ENCODE results near the gene ADAMTS2. TPM values are rescaled to one million over a fixed set of nuclear protein-coding genes. Genes with fewer than 3 reads are reported as not detected.
A peak's percentile ranks its signal among the peaks of the same experiment; 100 is the strongest.
"Not testable (repeated sequence)": the region's sequence is repeated elsewhere in the genome, so short reads cannot be mapped to it uniquely, and the experiment has no call there.

Gene ADAMTS2
- total RNA-seq, 1 donor from 2014 or later: 49.3 TPM

DNA sequence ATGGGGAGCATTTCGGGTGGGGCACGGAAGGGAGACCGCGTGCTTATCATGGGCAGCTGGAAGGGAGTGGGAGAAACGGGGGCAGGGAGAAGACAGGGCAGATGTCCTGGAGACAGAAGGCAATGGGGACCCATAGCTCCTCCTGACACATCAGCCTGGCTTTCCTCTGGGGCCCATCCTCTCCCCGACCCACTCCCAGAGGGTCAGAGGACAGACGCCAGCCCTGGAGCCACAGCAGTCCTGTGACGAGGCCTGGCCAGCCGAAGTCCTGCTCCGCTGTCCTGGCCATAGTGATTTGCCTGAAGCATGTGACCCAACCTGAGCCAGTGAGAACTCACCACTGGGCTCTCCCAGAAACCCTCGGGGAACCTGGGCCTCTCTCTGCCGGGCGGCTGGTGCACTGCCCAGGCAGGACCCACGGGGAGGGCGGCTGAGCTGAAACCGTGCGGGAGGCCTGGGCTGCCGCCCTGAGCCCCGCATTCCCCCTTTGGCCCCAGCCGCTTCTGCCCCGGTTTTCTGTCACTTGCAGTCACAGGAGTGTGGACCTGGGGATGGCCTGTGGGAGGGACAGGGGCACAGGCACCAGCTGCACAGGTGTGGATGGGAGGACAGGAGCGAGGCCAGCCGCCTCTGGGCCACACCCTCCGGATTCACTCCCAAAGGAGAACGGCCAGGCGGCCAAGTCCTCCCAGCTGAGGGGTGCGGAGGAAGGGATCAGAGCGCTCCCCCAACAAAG is 19.8 kb downstream of the ADAMTS2 start:
- no peak for DNase-seq

DNA sequence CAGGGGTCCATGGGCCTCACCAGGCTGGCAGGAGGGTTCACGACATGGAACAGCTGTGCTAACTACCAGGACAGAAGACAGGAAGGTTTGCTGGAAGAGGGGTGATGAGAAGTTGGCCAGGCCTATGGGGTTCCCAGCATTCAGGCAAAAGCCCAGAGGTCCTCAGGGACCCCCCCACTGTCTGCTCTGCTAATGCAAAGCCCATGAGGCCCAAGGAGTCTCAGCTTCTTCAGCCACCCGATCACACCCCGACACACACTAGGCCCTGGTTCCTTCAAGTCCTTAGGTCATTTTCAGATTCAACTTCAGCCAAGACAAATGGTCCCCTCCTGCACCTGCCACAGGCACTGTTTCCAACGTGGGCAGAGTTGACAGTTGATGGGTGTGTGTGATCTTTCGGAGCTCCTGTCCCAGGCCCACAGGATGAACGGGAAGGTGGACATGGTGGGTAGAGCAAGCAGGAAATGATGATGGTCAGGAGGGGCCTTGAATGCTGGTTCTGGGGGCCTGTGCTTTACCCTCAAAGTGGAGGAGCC is 20.4 kb downstream of the ADAMTS2 start:
- no peak for DNase-seq

DNA sequence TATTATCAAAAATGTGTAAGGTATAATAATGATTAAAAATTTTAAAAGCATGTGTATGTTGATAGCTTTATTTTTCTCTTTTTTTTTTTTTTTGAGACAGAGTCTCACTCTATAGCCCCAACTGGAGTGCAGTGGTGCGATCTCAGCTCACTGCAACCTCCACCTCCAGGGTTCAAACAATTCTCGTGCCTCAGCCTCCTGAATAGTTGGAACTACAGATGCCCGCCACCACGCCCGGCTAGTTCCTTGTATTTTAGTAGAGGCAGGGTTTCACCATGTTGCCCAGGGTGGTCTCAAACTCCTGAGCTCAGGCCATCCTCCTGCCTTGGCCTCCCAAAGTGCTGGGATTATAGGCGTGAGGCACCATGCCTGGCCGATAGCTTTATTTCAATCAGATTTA is 20.9 kb downstream of the ADAMTS2 start:
- not testable (repeated sequence) for DNase-seq

DNA sequence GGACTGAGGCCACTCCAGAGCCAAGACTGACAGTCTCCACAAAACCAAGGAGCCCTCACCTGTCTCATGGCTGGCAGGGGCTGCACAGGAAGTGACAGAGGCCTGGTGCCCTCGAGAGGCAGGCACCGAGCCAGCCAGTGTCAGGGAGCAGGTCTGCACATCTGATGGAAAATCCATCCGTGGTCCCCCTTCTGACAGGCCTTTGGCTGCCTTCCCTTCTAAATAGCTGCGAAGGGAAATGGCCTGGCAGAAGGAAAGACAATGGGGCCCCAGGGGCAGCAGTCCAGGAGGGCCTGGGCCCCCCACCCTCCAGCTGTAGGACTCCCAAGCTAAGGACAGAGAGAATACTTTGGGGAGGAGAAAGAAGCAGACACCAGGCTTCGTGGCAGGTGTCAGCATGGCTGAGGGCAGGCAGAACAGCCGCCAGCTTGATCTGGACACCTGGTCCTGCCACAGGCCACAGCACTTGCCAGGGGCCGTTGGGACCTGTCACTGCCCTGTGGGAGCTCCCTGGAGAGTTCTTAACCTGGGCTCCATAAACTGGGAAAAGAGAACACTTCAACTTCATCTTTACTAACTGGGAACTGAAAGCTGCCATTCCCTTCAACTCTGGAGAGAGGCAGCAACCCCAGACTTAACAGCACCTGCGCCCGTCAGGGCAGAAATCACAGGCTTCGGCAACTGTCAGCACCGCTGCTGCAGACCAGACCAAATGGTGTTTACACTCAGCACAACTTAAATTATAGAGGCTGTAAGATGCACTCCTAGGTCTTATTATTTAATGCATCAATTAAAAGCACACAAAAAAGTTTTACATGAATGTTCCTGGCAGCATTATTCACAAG is 22.0 kb downstream of the ADAMTS2 start:
- no peak for DNase-seq

DNA sequence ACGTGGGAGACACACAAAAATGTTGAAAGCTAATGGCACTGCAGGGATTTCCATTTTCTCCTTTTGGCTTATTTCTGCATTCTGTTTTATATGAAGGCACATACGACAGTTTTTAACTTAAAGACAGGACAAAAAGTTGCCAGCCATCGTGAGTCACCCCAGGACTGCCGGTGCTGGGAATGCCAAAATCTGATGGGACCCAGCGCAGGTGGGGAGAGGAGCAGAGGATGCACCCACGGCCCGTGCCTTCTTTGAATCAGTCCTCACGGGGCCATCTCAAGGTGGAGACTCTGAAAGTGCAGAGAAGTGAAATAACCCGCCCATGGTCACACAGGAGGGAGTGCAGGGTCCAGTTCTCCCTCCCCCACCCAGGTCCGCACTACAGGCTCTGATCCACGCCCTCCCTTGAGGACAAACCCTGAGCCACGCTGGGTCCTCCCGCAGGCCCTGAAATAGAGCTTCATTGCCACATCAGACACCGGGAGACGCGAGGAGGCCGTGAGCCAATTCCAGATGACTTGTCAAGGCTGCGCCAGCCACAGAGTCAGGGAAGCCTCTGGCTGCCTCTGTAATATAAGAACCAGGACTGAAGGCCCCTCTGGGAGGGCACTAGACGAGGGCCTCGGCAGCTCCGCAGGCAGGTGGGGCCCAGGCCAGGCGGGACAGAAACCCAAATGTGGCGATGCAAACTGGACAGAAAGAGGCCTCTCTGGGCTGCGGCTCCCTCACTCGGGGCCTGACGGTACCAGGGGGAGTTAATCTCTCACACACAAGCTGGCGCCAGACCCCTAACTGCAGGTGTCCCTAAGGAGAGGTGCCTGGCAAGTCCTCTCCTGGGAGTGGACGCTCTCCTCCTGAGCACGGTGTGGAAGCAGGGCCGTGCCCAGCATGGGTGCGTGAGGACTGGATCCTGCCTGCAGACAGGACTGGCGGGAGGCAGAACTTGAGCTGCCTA is 22.9 kb downstream of the ADAMTS2 start:
- no peak for DNase-seq

DNA sequence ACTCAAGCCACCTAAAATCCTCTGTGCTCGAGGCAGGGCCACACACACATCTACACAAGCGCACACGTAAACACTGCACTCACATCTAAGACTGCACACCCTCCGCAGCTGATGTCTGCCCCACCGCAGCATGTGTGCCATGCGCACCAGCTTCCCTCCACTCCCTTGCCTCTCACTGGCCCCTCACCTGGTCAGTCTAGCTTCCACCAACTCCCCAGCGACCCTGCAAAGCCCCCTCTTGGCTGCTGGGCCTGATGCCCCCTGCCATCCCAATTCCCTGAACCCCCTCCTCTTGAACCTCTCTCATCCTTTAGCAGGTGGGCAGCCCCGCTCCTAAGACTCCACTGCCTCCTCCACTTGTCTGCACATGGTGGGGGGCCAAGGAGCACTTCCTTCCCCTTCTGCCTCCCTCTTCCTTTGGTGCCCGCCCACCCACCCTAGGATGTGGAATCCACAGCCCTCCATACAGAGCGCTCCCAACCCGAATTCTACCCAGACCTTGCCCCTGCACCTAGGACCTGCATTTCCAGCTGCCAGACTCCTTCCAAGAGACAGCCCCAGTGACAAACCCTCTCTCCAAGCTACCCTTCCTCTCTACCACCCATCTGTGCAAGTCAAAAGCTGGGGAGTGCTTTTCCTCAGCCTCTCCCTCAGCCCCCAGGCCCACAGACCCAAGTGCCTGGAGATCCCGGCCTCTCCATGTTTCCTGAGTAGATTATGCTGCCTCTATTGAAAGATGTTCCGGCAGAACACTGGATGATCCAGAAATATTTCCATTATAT is 23.9 kb downstream of the ADAMTS2 start:
- no peak for DNase-seq

DNA sequence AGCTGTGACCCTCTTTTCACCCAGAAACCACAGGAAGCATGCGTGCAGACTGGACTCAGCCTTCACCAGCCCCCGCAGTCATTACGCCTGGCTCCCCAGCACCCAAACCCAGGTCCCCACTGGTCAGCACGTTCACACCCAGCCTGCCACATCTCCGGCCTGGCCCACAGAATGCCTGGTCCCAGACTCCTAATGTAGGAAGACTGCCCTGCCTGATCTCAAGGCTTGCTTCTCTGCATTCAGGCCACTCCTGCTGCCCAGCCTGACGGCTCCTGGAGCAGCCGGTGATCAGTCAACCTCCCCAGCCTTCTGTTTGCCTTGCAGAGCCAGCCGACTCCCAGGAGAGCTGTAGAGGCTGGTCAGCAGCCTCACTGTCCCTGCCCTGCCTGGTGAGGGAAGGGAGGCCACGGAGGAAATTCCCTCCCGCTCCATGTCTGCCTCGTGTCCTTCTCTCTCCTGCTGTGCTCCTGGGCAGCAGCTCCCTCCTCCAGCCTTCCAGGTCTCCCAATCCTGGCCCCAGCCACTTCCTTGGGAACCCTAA is 25.4 kb downstream of the ADAMTS2 start:
- no peak for DNase-seq

DNA sequence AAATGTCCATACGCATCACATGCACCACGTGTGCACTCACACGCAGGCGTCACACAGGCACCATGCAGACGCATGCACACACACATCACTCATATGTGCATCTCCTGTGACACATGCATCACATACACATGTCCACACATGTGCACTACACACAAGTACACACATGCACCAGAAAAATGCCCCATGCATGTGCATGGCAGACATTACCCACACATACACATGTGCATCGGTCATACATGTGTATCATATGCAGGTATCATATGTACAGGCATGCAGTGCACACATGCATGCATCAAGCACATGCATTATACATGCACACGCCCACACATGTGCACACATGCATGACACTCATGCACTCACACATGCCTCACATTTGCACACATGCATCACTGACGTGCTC is 26.1 kb downstream of the ADAMTS2 start:
- no peak for DNase-seq

DNA sequence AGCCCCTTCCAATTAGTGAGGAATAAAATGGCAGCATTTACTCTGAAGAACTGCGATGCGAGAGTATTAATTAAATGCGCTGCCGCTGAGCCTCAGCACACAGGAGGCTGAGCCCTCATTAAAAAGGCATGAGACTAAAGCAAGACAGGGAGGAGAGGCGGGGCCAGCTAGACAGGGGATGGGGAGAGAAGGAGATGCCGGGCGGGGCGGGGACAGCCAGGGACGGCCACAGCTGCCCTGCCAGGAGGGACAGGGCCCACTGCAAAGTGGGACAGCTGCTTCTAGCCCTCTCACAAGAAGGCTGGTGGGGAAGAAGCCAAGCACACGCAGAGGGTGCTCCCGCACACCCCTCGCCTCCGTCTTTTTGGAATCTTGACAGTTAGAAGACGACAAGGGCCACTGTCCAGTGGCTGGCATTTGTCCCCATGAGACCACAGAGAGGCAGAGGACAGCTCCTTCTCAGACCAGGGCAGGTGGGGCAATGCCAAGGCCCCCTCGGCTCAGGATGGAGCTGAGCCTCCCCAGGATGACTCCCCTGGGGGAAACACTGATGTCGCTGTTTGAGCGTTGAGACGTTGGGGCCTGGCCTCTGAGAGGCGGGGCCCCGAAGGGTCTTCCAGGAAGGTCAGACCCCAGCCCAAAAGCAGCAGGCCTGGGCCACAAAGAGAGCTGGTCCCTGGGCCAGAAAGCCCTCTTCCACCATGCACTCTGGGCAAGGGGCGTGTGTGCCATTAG is 26.9 kb downstream of the ADAMTS2 start:
- peak; percentile 24 for DNase-seq

DNA sequence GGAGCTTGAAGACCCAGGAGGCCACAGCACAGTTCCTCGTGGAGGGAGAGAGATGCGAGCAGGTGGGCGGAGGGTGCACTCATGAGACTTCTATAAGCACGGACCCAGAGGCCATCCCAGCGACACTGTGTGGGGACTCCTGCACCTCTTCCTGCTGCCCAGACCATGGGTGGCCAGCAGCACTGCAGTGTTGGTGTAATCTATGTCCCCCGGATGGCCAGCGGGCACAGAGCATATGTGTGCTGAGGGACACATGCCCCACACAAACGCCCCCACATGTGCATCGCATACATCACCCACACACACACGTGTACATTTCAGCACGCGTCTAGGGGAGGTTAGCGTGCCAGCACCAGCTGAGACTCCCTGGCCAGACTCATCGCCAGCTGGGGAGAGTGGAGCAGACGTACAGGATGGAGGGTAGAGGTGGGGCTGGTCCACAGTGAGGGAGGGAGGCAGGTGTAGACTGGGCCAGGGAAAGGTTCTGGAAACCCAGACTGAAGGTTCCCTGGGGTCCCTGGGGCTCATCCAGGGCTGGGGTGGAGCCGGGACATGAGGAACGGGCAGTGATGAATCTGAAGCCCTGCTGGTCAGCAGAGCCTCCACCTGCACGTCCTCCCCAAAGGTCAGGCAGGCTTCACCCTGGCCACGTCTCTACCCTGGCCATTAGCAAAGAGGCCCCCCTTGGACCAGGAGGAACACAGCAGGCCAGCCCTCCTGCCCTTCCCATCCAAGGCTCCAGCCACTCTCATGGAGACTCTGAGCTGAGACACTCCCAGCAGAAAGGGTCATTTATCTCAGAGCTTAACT is 27.6 kb downstream of the ADAMTS2 start:
- no peak for DNase-seq

DNA sequence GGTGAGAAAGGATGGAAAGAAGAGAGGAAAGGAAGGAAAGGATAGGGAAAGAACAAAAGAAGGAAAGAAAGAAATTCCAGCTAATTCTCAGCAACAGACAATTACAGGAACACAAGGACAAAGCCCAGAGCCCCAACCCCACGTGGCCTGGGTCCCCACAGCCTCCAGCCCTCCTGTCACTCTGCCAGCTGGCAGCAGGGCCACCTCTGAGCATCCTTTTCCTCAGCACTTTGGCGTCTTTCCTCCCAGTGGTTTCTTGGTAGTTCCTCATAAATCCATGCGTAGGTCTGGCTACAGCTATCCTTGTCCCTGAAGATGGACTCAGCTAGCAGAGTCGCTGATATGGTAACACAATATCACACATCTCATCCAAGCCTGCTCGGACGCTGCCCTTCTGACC is 28.3 kb downstream of the ADAMTS2 start:
- DNase-seq: no peak

DNA sequence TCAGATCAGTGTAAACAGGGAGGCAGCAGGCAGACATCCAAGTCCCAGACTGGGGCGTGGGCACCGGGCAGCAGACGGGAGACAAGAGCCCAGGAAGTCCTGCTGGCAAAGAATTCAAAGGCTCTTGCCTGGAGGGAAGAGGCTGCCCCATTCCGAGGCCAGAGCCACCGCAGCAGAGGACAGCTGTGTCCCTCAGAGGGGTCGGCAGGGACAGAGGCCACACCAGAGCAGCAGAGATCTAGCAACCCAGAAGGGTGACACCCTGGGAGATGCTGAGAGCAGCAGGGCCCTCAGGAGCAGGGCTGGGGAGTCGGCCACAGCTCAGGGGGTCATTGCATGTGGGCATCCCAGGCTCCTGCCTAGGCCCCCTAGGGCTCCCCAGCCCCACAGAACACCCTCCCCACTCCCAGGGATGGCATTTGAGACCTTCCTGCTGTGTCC is 29.1 kb downstream of the ADAMTS2 start:
- no peak for DNase-seq

DNA sequence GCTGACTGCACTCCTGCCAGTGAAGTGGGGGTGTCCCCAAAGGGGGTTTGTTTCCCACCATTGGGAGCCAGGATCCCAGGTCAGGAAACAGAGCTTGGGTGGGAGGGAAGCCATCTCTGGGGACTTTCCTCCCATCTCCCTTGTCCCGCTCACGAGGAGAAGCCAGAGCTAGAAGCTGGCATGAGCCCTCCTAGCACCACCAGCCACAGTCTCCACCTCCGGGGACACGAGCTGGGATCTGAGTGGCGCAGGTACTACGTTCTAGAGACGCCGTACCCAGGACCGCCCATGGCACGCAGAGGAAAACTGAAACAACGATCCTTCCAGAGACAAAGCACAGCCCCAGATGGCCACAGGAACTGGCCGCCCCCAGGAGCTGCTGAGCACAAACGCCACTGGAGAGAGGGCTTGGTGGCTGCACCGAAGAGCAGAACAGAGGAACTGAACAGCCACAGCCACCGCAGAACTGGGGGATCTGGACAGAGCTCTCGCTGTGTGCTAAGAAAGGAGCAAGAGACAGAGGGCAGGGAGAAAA is 29.8 kb downstream of the ADAMTS2 start:
- DNase-seq: no peak

DNA sequence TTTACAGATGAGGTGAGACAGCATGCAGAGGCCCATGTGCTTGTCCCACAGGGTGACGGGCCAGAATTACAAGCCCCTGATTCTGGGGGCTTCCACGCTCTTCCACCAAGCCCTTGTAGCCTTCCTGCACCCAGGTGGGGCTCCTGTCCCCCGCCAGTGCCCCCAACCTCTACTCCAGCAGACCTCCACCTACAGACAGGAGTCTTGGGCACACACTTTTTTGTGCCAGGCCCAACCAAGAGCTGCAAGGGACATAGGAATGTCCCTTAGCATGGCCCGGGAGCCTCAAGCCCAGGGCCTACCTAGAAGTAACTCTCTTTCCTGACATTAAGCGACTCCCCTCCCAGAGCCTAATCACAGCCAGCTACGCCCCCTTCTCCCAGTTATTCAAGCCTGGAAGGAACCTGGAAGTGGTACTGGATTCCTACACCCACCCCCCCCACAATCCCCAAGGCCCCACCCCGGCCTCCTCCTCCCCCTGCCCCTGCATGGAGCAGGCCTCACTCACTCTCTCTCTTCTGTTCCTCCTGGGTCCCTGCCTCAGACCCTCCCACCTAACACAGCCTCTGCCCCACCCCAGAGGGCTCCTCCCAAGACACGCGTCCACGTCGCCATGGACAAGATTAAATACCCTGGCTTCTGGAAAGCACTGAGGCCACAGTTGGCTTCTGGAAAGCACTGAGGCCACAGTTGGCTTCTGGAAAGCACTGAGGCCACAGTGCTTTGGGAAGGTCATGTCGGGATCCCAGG is 30.5 kb downstream of the ADAMTS2 start:
- no peak for DNase-seq

DNA sequence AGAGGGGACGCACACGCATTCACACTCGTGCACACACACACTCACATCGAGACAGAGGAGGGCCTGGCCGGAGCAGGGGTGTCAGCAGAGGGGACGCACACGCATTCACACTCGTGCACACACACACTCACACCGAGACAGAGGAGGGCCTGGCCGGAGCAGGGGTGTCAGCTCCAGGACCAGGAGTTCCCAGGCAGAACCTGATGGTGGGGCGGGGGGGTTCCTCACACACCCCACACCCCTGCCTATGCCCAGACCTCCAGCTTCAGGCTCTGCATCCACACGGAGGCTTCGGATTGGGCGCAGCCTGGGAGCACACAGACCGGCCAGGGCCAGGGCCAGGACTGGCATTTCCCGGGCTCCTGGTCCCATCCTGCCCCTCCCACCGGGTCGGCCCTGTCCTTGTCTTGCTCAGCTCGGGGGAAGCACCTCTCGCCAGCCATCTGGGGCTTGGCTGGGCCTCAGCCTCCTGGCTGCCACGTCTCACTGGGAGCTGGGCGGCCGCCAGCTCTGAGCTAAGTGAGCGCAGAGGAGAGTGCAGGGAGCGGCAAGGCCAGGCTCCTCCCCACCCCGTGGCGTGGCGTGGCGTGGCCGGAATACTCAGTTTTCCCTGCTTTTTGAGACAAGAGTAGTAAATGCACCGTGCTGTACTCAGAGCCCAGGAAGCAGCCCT is 31.3 kb downstream of the ADAMTS2 start:
- peak; percentile 84 for DNase-seq

DNA sequence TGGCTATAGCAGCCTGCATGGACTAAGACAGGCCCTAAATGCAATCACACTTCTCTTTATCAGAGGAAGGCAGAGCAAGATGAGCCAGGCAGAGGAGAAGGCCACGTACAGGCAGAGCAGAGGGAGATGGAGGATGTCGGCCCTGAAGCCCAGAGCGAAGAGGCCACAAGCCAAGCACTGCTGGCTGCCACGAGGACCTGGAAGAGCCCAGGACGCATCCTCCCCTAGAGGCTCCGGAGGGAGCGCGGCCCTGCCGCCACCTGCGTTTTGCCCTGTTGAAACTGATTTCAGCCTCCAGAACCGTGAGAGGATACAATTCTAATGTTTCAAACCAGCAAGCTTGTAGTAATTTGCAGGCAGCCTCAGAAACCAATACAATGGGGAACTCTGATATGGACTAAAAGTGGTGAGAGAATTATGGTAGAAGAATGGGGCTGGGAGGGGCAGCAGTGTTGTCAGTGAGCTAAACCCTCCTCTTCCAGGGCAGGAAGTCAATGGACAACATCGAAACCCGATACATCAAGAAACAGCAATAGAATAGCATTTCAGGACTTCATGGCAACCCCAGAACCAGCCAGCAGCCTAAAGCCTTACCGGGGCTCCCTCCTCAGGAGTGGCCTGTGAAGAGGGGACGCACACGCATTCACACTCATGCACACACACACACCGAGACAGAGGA is 32.6 kb downstream of the ADAMTS2 start:
- DNase-seq: no peak

DNA sequence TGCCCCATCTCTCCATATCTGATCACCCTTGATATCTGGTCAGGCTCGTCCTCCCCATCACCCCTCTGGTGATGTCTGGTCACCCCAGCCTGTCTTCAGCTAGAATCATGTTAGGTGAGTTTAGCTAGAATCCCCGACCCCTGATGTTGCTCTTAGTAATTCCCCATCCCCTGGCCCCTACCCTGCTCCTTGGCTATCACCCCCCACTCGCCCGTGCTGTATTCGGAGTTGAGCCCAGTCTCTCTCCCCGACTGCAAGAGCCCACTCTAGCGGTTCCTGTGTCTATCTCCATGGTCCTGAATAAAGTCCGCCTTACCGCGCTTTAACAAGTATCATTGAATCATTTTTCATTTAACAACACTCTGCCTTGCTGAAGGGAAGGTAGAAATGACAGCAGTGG is 33.7 kb downstream of the ADAMTS2 start:
- DNase-seq: no peak

All from skin of body (tissue), 2 donors.